GM19043 (cell line): ENCODE measurements around the gene CDHR1.
"Not testable (repeated sequence)": the region's sequence is repeated elsewhere in the genome, so short reads cannot be mapped to it uniquely, and the experiment has no call there.

Experiments used
- ATAC-seq: cut with Tn5 transposase; IDR thresholded peaks from one replicate; pipeline ENCODE4 v1.9.1; 2021; ENCODE audit warnings: low read depth; ENCODE audit not compliant: unreplicated experiment

Gene CDHR1

DNA sequence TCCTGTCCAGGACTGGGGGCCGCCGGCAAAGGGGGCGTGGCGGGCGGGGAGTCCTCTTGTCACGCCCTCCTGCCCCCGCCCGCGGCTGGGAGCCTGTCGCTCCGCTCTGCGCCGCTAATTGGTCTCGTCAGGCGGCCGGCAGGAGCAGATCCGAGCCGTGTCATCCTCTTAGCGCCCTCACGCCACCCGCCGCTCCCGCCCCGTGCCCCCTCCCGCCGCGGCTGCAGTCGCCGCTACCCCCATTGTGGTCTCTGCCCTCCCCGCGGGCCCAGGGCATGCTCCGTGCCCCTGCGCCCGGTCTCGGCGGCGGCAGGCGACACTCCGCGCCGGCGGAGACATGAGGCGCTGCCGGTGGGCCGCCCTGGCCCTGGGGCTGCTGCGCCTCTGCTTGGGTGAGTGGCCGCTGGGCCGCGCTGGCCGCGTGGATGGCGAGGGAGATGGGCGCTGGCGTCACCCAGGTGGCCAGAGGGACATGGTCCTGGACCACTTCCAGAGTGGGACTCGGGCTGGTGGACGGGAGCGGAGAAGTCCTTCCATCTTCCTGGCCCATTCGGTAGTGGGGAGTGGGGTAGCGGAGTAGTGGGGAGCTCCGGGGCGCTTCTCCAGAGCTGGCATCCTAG, at the start of gene CDHR1:
Gene CDHR1, plus strand, starts transcription at position 114 of the 620 bp plus-strand sequence. Its CDS starts 224 bp downstream, at position 338.
- peak; percentile 56 for ATAC-seq

GRCh38 chr10:84147347-84147746, 47.0 kb upstream of the CDHR1 start:
- ATAC-seq, result no peak

DNA sequence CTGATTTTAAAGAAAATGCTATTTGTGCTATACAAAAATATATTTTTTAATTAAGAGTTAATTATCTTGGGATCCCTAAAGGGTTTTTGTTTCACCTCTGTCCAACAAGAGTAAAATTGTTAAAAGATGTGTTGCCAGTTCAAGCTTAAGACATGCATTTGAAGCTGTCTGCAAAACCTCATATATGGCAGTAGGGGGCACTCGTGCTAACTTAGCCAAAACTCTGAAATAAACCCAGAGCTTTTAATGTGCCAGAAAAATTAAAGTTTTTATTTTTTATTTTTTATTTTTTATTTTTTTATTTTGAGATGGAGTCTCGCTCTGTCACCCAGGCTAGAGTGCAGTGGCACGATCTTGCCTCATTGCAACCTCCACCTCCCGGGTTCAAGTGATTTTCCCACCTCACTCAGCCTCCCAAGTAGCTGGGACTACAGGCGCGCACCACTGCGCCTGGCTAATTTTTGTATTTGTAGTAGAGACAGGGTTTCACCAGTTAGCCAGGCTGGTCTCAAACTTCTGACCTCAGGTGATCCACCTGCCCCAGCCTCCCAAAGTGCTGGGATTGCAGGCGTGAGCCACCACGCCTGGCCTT, 46.2 kb upstream of the CDHR1 start:
- ATAC-seq, result peak; percentile 60

- ATAC-seq, result no peak
These were observed 44.5 kb upstream of the CDHR1 start for GRCh38 chr10:84149854-84150253.

- ATAC-seq, result no peak
These were observed 41.6 kb upstream of the CDHR1 start for GRCh38 chr10:84152769-84153168.

DNA sequence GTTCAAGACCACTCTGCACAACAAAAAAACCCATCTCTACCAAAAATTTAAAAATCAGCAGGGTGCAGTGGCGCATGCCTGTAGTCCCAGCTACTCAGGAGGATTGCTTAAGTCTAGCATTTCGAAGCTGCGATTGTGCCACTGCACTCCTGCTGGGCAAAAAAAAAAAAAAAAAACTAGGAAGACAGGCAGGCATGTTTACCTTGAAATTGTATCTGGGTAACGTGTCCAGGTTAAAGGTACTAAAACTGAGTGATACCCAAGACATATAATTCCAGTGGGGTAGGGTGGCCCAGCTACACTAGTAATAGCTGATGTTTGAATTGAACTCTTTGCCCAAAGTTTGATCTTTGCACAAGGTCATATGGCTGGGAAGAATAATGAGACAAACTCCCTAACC, 38.8 kb upstream of the CDHR1 start:
- ATAC-seq, result no peak

- no peak for ATAC-seq
These were observed 38.3 kb upstream of the CDHR1 start for GRCh38 chr10:84156009-84156408.

DNA sequence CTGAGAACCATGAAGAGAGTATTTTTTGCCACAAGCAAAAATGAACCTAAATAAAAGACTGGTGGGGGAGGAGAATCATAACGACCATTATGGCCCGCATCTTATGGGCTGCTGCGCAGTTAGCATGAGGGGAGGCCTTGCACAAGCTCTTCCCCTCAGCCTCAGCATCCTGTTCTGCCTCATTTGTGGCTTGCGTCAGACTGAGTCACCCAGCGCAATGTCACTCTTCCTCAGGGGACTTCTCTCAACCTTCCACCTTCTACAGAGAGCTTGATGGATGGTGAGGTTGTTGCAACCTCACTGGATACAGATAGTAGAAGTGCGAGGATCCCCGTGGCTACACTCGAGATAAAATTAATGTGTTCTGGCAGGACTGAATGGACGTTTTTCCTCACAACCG, 37.6 kb upstream of the CDHR1 start:
- ATAC-seq, result no peak

- no peak for ATAC-seq
These were observed 36.3 kb upstream of the CDHR1 start for GRCh38 chr10:84158061-84158460.

DNA sequence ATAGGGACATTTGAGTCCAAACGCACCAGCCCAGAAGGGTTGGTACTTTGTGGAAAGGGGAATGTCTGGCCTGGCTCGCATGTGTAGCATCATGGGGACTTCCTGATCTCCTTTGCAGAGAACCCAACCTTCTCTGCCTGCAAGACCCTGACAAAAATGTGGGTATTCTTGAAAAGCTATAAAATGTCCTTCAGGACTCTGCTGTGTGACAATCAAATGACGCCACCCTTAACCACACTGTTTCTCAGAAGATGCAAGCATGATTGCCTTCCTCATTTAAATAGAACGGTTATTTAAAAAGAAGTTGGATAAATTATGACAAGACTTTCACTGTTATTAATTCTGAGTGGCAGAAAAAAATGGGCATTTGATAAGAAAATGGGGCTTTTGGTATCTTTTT, 35.8 kb upstream of the CDHR1 start:
- no peak for ATAC-seq

GRCh38 chr10:84159076-84159685, 35.2 kb upstream of the CDHR1 start:
- ATAC-seq, result no peak

GRCh38 chr10:84160663-84161362, 33.5 kb upstream of the CDHR1 start:
- no peak for ATAC-seq

GRCh38 chr10:84163996-84164395, 30.3 kb upstream of the CDHR1 start:
- ATAC-seq, result no peak

- no peak for ATAC-seq
These were observed 29.9 kb upstream of the CDHR1 start for GRCh38 chr10:84164442-84164841.

- ATAC-seq, result peak; percentile 39
These were observed 27.6 kb upstream of the CDHR1 start for GRCh38 chr10:84166620-84167288.

GRCh38 chr10:84167289-84167653, 27.1 kb upstream of the CDHR1 start:
- ATAC-seq, result peak; percentile 15

GRCh38 chr10:84168382-84168781, 26.0 kb upstream of the CDHR1 start:
- ATAC-seq, result not testable (repeated sequence)

DNA sequence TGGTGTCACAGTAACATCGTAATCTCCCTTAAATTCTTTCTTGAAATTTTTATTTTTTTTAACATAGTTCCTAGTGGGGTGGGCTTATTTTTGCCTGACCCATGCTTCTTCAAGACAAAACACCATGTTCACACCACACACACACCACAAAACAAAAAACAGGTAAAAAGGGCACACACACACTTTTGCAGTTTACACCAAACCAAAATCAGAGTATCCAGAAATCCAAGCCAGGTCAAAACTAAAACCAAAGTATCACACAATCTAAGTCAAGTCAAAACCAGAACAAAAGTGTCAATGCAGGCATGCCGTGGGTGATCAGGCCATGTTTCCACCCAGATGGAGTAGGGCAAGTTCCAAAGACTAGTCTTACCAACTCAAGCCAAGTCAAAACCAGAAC, 23.1 kb upstream of the CDHR1 start:
- ATAC-seq, result not testable (repeated sequence)

GRCh38 chr10:84171700-84172466, 22.5 kb upstream of the CDHR1 start:
- peak; percentile 19 for ATAC-seq
